Measurements from ENCODE around the gene DNAL4.

Gene DNAL4

GRCh38 chr22:38756711-38757463 lies 37.1 kb downstream of the DNAL4 start:
- no peak for DNase-seq

- DNase-seq: peak; percentile 76
Observed at GRCh38 chr22:38755911-38756532, 37.9 kb downstream of the DNAL4 start, which contains the start of gene SUN2. SUN2 (minus strand) TSS chr22:38755998; CDS start chr22:38752628, 3,370 bp downstream.

GRCh38 chr22:38755155-38755910 lies 38.6 kb downstream of the DNAL4 start:
- peak; percentile 42 for DNase-seq

GRCh38 chr22:38754751-38755154 lies 39.2 kb downstream of the DNAL4 start:
- peak; percentile 4 for DNase-seq

GRCh38 chr22:38753948-38754750 lies 39.8 kb downstream of the DNAL4 start:
- no peak for DNase-seq

- no peak for DNase-seq
Observed at GRCh38 chr22:38751422-38752346, 42.3 kb downstream of the DNAL4 start.

- DNase-seq: no peak
Observed at GRCh38 chr22:38751066-38751421, 42.9 kb downstream of the DNAL4 start.

- no peak for DNase-seq
Observed at GRCh38 chr22:38750638-38751037, 43.3 kb downstream of the DNAL4 start.

GRCh38 chr22:38750104-38750503 lies 43.8 kb downstream of the DNAL4 start:
- DNase-seq: no peak

- no peak for DNase-seq
Observed at GRCh38 chr22:38748487-38749136, 45.3 kb downstream of the DNAL4 start.

- no peak for DNase-seq
Observed at GRCh38 chr22:38745676-38746460, 48.1 kb downstream of the DNAL4 start.

GRCh38 chr22:38744981-38745380 lies 49.0 kb downstream of the DNAL4 start:
- no peak for DNase-seq

GRCh38 chr22:38742176-38742942 lies 51.6 kb downstream of the DNAL4 start:
- no peak for DNase-seq

- DNase-seq: no peak
Observed at GRCh38 chr22:38741576-38741975, 52.4 kb downstream of the DNAL4 start.

- DNase-seq: no peak
Observed at GRCh38 chr22:38741166-38741565, 52.8 kb downstream of the DNAL4 start.

GRCh38 chr22:38740754-38741153 lies 53.2 kb downstream of the DNAL4 start:
- DNase-seq: no peak

GRCh38 chr22:38740116-38740723 lies 53.7 kb downstream of the DNAL4 start:
- no peak for DNase-seq

- no peak for DNase-seq
Observed at GRCh38 chr22:38739300-38740055, 54.5 kb downstream of the DNAL4 start.
